ENCODE results near the gene GPR15.

Gene GPR15

DNA sequence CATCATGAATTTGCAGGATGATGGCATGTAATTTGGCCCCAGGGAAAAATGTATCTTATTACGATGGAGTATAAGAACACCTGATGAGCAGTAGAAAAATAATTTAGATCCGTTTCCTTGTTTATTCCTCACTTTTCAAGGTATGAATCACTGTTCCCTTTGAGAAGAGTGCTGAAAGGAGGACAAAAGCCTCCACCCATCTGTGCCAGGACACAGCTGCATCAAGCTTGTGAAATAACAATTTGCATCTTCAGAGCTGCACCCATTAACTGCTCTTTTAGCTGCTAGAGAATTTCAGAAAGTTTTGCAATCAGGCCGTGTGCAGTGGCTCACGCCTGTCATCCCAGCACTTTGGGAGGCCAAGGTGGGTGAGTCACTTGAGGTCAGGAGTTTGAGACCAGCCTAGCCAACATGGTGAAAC is 18.7 kb upstream of the GPR15 start:
- WGBS, 2 experiments (ENCODE audit: insufficient coverage in 2 of 2): 60 to 100% methylated on average over 1 to 2 of the region's 4 CpGs
- no peaks in the 10 kb centered on the region for H3K4me1 ChIP-seq (ENCODE audit: control insufficient read depth, insufficient read depth, low read length, poor library complexity, severe bottlenecking)
- H3K27ac ChIP-seq (ENCODE audit: low read depth, low read length, severe bottlenecking): no peak overlapping the region
- H3K4me3 ChIP-seq (ENCODE audit: extremely low read depth, insufficient read depth, low read length, poor library complexity, severe bottlenecking): no peak overlapping the region
- H3K9me3 ChIP-seq (ENCODE audit: control insufficient read depth, low read length): no peaks in the 10 kb centered on the region
- peaks cover 32% of the 10 kb centered on the region for H3K36me3 ChIP-seq (ENCODE audit: control insufficient read depth, insufficient read depth, low read length)

DNA sequence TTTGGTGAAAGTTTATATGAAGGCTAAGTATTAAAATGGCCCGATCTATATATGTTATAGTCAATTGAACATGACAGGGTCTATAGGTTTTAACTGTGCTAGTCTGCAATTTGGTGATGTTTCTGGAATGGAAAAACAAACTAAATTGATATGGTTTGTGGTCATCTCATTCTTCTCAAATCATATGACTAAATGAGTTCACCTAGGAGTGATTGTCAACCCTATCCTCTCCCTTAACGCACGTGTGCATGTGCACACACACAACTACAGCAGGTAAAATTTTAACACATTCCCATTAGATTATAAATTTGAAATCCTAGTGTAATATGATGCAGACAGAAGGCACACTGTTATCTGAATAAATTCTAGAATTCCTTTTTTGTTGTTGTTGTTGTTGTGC is 18.0 kb upstream of the GPR15 start:
- Histone ChIP-seq H3K9me3 (ENCODE audit: control insufficient read depth, low read length) (no peaks in the 10 kb centered on the region), H3K4me1 (ENCODE audit: control insufficient read depth, insufficient read depth, low read length, poor library complexity, severe bottlenecking) (no peaks in the 10 kb centered on the region), H3K27ac (ENCODE audit: low read depth, low read length, severe bottlenecking) (no peak overlapping the region), H3K4me3 (ENCODE audit: extremely low read depth, insufficient read depth, low read length, poor library complexity, severe bottlenecking) (no peak overlapping the region), H3K36me3 (ENCODE audit: control insufficient read depth, insufficient read depth, low read length) (peaks cover 38% of the 10 kb centered on the region)
- WGBS, 2 experiments (ENCODE audit: insufficient coverage in 2 of 2): 100% methylated on average over 1 of the region's 3 CpGs

DNA sequence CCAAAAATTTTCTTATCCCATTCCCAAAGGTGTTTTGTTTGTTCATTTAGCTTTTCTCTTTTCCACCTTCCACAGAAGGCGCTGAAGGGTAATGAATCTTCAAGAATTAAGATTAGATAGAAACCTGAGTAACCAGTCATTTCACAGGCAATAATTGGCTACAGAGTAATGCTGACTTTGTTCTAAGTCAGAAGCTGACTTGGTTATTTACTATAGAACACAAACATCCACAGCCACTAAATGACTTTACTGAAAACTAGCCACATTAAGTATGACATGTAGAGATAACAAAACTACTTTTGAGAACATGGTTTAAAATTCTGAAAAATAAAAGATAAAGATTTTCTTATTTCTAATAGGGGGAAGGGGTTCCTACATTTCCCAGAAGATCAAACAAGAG is 16.8 kb upstream of the GPR15 start:
- H3K9me3 ChIP-seq (ENCODE audit: control insufficient read depth, low read length): no peaks in the 10 kb centered on the region
- no CpG with 5 or more reads among the region's 1 CpG for WGBS, 2 experiments (ENCODE audit: insufficient coverage in 2 of 2)
- H3K4me1 ChIP-seq (ENCODE audit: control insufficient read depth, insufficient read depth, low read length, poor library complexity, severe bottlenecking): no peaks in the 10 kb centered on the region
- peaks cover 50% of the 10 kb centered on the region for H3K36me3 ChIP-seq (ENCODE audit: control insufficient read depth, insufficient read depth, low read length)
- H3K4me3 ChIP-seq (ENCODE audit: extremely low read depth, insufficient read depth, low read length, poor library complexity, severe bottlenecking): no peak overlapping the region
- no peak overlapping the region for H3K27ac ChIP-seq (ENCODE audit: low read depth, low read length, severe bottlenecking)

DNA sequence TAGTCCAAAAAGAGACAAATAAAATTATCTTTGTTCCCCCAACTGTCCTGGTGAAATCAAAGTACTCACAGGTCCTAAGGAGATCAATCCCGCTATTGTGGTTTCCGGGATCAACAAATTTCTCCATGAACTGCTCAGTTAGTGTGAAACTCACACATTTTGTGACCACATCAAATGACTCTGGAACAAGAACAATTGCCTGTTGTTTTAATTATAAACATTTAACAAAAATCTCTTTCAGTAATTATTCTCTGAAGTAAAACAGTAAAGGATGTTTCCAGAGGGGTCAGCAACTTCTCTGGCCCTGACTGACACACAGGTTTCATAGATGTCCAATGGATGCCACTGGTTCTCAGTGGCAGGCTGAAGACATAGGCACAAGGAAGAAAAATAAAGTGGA is 13.0 kb upstream of the GPR15 start:
- no peaks in the 10 kb centered on the region for H3K9me3 ChIP-seq (ENCODE audit: control insufficient read depth, low read length)
- 83 to 100% methylated on average over 1 to 2 of the region's 2 CpGs for WGBS, 2 experiments (ENCODE audit: insufficient coverage in 2 of 2)
- no peak overlapping the region for H3K4me3 ChIP-seq (ENCODE audit: extremely low read depth, insufficient read depth, low read length, poor library complexity, severe bottlenecking)
- H3K36me3 ChIP-seq (ENCODE audit: control insufficient read depth, insufficient read depth, low read length): peaks cover 56% of the 10 kb centered on the region
- no peak overlapping the region for H3K27ac ChIP-seq (ENCODE audit: low read depth, low read length, severe bottlenecking)
- H3K4me1 ChIP-seq (ENCODE audit: control insufficient read depth, insufficient read depth, low read length, poor library complexity, severe bottlenecking): peaks cover 5% of the 10 kb centered on the region

DNA sequence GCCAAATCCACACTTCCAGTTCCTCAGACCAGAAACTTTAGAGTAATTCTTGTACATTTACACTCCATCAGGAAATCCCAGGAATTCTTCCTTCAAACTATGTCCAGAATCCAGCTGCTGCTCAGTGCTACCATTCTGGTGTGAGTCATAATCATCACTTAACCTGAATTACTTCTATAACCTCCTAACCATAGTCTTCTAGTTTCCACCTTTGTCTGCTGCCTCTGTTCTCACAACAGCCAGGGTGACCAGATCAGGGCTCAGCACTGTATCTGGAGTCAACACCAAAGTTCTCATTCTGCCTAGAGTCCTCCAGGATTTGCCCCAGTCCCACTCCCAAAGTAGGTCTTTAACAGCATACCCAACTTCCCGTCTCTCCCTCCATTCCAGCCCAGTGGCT is 12.4 kb upstream of the GPR15 start:
- Histone ChIP-seq H3K4me1 (ENCODE audit: control insufficient read depth, insufficient read depth, low read length, poor library complexity, severe bottlenecking) (peaks cover 5% of the 10 kb centered on the region), H3K36me3 (ENCODE audit: control insufficient read depth, insufficient read depth, low read length) (peaks cover 56% of the 10 kb centered on the region), H3K9me3 (ENCODE audit: control insufficient read depth, low read length) (no peaks in the 10 kb centered on the region), H3K4me3 (ENCODE audit: extremely low read depth, insufficient read depth, low read length, poor library complexity, severe bottlenecking) (no peak overlapping the region), H3K27ac (ENCODE audit: low read depth, low read length, severe bottlenecking) (no peak overlapping the region)
- 89 to 100% methylated on average over 1 of the region's 1 CpG for WGBS, 2 experiments (ENCODE audit: insufficient coverage in 2 of 2)

DNA sequence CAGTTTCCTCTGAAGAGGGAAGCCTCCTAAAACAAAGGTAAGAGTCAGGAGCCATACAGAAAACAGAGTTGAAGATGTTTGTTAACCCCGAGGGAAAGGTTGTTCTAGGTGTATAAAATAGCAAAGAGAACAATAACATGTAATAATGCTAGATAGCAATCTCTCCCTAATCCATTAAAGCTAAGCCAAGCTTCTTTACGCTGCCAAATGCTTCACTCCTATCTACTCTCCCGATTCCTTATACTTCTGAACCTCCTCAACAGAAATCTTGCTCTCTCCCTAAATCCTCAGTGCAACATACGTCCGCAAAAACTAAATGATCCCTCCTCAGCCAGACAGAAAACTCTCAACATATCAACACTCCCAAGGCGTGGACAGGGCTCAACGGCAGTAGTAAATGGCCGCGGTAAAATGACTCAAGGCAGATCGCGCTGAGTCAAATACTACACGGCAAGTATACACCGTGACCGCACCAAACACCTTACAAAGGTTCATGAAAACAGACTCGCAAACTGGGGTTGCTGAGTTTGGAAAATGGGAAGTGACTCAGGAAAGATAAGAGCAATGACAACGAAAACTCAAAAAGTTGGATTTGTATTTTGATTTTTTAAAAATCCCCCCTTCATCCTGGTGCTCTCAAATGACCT is 9.8 kb upstream of the GPR15 start:
- H3K36me3 ChIP-seq (ENCODE audit: control insufficient read depth, insufficient read depth, low read length): peaks cover 39% of the 10 kb centered on the region
- H3K4me1 ChIP-seq (ENCODE audit: control insufficient read depth, insufficient read depth, low read length, poor library complexity, severe bottlenecking): peaks cover 5% of the 10 kb centered on the region
- 0 to 1% methylated on average over 8 of the region's 16 CpGs for WGBS, 2 experiments (ENCODE audit: insufficient coverage in 2 of 2)
- peak overlapping the region; percentile 76 for H3K27ac ChIP-seq (ENCODE audit: low read depth, low read length, severe bottlenecking)
- H3K4me3 ChIP-seq (ENCODE audit: extremely low read depth, insufficient read depth, low read length, poor library complexity, severe bottlenecking): peak overlapping the region; percentile 86
- no peaks in the 10 kb centered on the region for H3K9me3 ChIP-seq (ENCODE audit: control insufficient read depth, low read length)

DNA sequence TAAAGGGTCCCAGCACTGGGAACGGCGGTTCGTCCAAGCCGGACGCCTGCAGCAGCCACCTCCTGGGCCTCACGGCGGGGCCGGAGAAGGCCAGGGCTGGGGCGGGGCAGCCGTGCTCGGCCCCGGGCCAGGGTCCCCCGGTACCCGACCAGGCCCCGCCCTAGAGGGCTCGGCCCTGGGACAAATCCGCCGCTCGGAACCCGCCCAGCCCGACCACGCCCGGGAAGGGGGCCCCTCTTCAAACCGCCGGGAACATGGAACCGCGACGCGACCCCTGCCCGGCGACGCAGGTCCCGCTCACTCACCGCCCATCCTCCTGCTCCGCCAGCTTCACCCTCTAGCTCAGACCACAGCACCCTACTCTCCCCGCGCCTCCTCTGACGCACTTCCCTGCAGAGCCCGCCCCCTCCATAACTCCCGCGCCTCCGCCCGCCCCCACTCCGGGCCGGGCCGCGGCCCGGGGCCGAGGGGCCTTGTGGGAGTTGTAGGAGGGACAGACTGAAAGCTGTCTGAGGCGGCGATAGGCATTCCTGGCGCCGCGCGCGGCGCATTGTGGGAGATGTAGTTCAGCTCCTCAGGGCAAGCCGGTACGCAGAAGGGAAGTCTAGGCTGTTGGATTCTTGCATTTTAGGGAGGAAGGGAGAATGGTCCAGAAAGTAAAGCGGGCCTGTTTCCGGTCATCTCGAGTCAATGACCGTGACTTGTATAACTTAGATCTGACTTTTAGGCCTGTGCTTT is 9.1 kb upstream of the GPR15 start, which contains the start of gene CLDND1:
TSS of gene CLDND1 (minus strand) at position 359 of the 738 bp plus-strand sequence. CDS start 1,478 bp downstream, outside the sequence.
- Histone ChIP-seq H3K4me1 (ENCODE audit: control insufficient read depth, insufficient read depth, low read length, poor library complexity, severe bottlenecking) (peaks cover 5% of the 10 kb centered on the region), H3K36me3 (ENCODE audit: control insufficient read depth, insufficient read depth, low read length) (peaks cover 33% of the 10 kb centered on the region)
- 0 to 1% methylated on average over 37 to 38 of the region's 63 CpGs for WGBS, 2 experiments (ENCODE audit: insufficient coverage in 2 of 2)

DNA sequence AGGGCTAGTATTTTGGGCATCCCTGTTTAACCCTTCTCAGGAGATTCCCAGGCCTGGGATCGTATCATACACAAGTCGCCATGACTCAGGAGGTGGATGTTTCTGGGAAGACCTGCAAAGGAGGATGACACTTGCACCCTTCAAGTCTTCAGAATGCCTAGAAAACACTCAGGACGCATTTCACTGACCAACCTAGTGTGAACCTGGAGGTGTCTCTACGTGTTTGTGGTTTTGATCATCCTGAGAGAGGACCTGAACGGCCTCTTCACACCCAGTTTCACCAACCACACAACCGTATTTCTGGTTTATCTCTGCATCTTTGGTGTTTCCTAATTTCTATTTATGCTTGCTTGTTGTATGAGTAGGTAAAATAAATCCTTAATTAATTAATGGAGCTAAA is 6.3 kb upstream of the GPR15 start:
- peaks cover 5% of the 10 kb centered on the region for H3K4me1 ChIP-seq (ENCODE audit: control insufficient read depth, insufficient read depth, low read length, poor library complexity, severe bottlenecking)
- no peak overlapping the region for H3K4me3 ChIP-seq (ENCODE audit: extremely low read depth, insufficient read depth, low read length, poor library complexity, severe bottlenecking)
- WGBS, 2 experiments (ENCODE audit: insufficient coverage in 2 of 2): 100% methylated on average over 1 to 2 of the region's 6 CpGs
- H3K9me3 ChIP-seq (ENCODE audit: control insufficient read depth, low read length): no peaks in the 10 kb centered on the region
- no peak overlapping the region for H3K27ac ChIP-seq (ENCODE audit: low read depth, low read length, severe bottlenecking)
- peaks cover 7% of the 10 kb centered on the region for H3K36me3 ChIP-seq (ENCODE audit: control insufficient read depth, insufficient read depth, low read length)

More for the DNA sequence above, 9.1 kb upstream of the GPR15 start, which contains the start of gene CLDND1:
- Histone ChIP-seq H3K9me3 (ENCODE audit: control insufficient read depth, low read length) (no peaks in the 10 kb centered on the region), H3K27ac (ENCODE audit: low read depth, low read length, severe bottlenecking) (peak within 1 kb of the TSS; percentile 76), H3K4me3 (ENCODE audit: extremely low read depth, insufficient read depth, low read length, poor library complexity, severe bottlenecking) (peak within 1 kb of the TSS; percentile 86)

DNA sequence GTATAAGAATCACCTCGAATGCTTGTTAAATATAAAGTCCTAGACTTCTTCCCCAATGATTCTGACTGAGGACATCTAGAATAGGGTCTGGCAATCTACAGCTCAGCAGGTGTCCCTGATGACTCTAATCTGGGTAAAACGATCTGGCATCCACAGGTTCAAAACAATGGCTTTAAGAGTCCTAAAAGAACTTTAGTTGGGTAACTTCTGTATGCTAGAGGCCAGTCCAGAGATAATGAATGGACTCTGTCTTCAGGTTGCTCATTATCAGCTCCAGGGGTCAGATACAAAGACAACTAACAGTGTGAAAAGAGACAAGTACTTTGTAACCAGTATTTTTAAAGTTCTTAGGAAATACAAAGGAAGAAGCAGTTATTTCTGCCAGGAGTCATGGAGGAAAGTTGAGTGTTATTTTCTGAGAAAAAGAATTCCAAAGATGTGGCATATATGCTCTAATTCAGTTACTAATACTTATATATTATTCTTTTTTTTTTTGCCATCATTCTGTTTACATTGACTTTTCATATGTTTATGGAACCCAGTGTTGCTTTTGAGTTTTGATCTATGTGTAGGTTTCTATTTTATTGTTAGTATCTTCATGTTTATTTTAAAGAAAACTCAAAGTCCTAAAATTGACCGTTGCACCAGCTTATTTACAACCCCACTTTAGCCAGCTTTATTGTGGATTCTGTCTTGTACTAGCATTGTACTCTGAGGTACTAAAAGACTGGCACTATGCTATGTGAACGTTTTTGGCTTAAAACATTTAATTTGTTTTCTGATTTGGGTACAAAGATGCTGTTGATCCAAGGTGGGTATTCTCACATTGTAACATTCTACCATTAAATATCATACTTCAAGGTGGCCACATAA is 3.1 kb upstream of the GPR15 start:
- H3K9me3 ChIP-seq (ENCODE audit: control insufficient read depth, low read length): no peaks in the 10 kb centered on the region
- no peak overlapping the region for H3K27ac ChIP-seq (ENCODE audit: low read depth, low read length, severe bottlenecking)
- no peaks in the 10 kb centered on the region for H3K4me1 ChIP-seq (ENCODE audit: control insufficient read depth, insufficient read depth, low read length, poor library complexity, severe bottlenecking)
- H3K36me3 ChIP-seq (ENCODE audit: control insufficient read depth, insufficient read depth, low read length): no peaks in the 10 kb centered on the region
- no peak overlapping the region for H3K4me3 ChIP-seq (ENCODE audit: extremely low read depth, insufficient read depth, low read length, poor library complexity, severe bottlenecking)
- 33 to 40% methylated on average over 1 of the region's 4 CpGs for WGBS, 2 experiments (ENCODE audit: insufficient coverage in 2 of 2)

DNA sequence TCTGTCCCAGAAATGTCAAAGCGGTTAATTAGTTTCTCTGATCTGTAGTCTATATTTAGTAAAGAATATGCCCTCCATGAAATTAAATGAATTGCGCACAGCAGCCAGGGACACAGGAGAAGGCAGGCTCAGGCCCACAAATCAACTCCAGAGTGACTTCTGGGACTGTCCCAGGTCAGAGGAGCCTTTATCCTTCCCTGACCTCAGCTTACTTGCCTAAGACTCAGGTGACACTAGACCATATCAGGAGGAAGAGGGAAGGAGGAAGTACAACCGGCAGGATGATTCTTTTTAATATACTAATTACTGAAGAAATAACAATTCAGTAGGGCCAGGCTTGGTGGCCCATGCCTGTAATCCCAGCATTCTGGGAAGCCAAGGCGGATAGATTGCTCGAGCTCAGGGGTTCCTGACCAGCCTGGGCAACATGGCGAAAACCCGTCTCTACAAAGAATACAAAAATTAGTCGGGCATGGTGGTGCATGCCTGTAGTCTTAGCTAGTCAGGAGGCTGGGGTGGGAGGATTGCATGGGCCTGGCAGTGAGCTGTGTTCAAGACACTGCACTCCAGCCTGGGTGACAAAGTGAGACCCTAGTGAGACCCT is 1.8 kb upstream of the GPR15 start:
- Histone ChIP-seq H3K4me3 (ENCODE audit: extremely low read depth, insufficient read depth, low read length, poor library complexity, severe bottlenecking) (no peak overlapping the region), H3K9me3 (ENCODE audit: control insufficient read depth, low read length) (no peaks in the 10 kb centered on the region), H3K4me1 (ENCODE audit: control insufficient read depth, insufficient read depth, low read length, poor library complexity, severe bottlenecking) (no peaks in the 10 kb centered on the region), H3K27ac (ENCODE audit: low read depth, low read length, severe bottlenecking) (no peak overlapping the region), H3K36me3 (ENCODE audit: control insufficient read depth, insufficient read depth, low read length) (no peaks in the 10 kb centered on the region)
- 93 to 98% methylated on average over 5 to 6 of the region's 8 CpGs for WGBS, 2 experiments (ENCODE audit: insufficient coverage in 2 of 2)
